GM20431 (cell line): ENCODE results near the gene AJM1.
"Not testable (repeated sequence)": the region's sequence is repeated elsewhere in the genome, so short reads cannot be mapped to it uniquely, and the experiment has no call there.

ENCODE experiments used
- in situ Hi-C: fragments of 300-500 bp; cut with MseI, MboI; formaldehyde crosslinking; loops from one replicate; pipeline ENCODE4 v1.15.0; 2020; ENCODE audit warnings: low sequenced_read_pairs; ENCODE audit not compliant: unreplicated experiment

Gene AJM1

DNA sequence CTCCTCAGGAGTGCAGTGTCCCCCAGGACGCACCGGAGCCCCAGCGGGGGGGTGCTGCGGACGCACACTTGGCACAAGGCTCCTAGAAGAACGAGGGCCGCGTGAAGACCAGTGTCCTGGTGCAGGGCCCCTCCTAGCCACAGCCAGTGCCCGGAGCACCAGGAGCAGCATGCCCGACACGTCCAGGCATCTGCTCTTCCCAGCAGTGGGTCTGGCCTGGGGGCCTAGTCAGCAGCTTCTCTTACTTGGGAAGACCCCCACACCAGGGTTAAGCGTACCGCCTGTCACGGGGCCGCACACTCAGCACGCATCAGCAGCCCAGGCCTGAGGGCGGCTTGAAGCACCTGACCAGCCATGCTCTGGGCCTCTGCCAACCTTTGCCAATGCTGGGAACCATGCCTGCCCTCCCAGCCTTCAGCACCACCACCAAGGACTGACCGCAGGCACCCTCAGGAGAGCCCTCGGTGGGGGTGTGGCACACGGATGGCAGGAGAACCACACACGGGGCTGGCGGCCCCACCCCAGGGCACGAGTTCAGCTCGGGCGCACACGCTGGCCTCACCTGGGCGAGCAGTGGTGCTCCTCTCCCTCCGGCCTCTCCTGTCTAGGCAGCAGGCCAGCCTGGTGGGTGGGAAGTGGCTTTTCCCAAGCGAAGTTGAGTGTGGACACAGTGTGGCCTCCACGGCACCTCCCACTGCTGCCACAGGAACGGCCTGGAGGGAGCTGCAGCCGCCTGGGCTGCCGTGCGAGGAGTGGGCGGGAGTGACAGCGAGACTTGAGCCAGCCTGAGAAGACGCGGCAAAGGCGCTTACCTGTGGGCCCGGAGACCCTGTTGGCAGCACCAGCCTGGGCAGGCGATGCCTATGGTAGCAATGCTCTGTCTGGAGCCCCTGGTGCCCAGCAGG is 12.0 kb upstream of the AJM1 start:
- in situ Hi-C loops, result no loop called here

DNA sequence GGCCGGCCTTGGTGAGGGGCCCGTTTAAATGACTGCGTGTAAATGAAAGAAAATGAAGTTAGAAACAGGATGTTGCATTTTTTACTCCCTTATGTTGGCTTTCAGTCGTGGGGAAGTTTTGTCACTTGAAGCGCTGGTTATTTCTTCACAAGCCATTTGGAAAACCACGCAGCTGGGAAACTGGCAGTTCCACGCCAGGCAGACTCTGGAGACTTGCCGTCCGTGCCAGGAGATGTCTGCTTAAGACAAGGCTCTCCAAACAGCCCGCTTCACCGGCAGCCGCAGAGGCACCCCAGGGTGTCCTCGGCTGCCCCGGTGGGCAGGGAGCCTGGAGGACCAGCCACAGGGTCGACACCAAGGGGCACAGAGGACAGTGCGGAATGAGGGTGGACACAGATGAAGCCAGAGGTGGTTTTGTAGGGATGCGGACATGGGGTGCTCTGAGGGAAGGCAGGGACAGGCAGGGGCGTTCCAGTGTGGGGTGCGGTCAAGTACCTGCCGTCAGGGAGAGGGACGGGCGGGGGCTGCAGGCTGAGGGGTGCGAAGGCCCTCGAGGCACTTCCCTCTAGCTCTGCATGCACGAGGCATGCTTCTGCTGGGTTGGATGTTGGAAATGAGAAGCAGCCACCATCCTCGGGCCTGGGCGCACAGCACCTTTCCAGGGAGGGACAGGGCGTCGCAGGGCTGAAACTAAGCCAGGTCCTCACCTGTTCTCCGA is 11.1 kb upstream of the AJM1 start:
- in situ Hi-C loops, result no loop called here

DNA sequence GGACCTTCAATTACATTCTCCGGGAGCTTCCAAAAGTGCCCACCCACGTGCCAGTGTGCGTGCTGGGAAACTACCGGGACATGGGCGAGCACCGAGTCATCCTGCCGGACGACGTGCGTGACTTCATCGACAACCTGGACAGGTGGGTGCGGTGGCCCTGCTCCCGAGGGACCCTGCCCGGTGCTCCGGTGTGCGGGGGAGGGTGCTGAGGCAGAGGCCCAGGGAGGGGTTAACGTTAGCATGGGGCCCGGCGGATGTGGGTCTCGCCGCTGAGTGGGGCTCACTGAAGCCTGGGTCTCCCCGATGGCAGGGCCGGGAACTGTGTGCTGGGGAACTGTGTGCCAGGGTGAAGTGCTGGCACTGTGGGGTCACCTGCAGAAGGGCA is 10.6 kb upstream of the AJM1 start:
- in situ Hi-C loops, result no loop called here

DNA sequence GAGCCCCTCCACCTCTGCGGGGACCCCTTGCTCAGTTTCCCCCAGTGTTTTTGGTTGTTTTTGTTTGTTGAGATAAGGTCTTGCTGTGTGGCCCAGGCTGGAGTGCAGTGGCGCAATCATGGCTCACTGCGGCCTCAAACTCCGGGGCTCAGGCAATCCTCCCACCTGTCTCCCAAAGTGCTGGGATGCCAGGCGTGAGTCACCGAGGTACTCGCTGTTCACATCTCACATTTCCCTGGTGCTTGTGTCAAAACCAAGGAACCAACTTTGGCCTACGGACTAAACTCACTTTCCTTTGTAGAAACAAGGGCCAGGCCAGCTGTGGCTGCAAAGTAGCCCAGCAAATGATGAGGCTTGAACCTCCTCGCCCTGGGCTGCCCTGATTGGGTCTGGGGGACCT is 9.7 kb upstream of the AJM1 start:
- in situ Hi-C loops, result no loop called here

DNA sequence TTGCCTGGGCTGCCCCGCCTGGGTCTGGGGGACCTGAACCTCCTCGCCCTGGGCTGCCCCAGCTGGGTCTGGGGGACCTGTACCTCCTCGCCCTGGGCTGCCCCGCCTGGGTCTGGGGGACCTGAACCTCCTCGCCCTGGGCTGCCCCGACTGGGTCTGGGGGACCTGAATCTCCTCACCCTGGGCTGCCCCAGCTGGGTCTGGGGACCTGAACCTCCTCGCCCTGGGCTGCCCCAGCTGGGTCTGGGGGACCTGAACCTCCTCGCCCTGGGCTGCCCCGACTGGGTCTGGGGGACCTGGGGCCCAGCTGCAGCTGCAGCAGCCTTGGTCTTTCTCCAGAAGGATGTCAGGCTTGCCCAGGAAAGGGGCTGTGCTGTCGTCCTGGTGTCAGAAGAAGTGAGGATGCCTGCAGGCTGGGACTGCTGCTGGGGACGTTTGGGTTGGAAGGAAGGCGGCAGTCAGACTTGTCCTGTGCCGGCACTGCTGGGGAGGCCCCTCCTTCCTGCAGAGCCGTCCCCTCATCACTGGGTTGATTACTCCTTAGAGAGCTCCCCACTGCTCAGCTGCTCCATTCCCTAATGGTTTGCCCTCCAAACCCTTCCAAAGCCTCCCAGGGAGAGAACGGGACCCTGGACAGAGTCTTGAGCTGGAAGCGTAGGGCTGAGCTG is 8.8 kb upstream of the AJM1 start:
- in situ Hi-C loops, result not testable (repeated sequence)

DNA sequence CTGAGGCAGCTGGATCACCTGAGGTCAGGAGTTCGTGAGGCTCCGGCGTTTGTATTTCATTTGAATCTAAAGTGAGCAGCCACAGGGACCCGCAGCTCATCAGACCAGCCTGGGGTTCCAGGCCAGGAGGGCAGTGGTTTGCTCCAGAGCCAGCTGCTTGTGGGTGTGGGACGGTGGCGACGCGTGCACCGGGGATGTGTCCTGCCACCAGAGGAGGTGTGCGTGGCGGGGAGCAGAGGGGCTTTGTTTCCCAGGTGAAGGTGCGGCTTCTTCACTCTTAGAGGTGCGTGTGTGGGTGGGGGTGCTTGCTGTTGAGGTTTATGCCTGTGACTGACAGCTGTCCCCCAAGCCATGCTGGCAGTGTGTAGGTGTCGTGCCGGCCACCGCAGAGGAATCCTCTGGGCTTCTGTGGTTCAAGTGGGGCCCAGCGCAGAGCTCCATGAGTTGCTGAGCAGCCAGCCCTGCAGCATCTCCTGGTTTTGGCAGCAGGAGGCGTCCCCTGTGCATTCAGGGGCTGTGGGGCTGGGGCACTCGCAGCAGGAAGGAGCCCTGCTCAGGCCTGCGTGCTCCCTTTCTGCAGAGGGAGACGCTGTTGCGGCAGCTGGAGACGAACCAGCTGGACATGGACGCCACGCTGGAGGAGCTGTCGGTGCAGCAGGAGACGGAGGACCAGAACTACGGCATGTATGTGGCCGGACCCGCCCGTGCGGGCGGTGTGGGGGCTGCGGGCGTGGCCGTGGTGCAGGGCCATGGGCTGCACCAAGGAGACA is 6.9 kb upstream of the AJM1 start:
- in situ Hi-C loops, result no loop called here

DNA sequence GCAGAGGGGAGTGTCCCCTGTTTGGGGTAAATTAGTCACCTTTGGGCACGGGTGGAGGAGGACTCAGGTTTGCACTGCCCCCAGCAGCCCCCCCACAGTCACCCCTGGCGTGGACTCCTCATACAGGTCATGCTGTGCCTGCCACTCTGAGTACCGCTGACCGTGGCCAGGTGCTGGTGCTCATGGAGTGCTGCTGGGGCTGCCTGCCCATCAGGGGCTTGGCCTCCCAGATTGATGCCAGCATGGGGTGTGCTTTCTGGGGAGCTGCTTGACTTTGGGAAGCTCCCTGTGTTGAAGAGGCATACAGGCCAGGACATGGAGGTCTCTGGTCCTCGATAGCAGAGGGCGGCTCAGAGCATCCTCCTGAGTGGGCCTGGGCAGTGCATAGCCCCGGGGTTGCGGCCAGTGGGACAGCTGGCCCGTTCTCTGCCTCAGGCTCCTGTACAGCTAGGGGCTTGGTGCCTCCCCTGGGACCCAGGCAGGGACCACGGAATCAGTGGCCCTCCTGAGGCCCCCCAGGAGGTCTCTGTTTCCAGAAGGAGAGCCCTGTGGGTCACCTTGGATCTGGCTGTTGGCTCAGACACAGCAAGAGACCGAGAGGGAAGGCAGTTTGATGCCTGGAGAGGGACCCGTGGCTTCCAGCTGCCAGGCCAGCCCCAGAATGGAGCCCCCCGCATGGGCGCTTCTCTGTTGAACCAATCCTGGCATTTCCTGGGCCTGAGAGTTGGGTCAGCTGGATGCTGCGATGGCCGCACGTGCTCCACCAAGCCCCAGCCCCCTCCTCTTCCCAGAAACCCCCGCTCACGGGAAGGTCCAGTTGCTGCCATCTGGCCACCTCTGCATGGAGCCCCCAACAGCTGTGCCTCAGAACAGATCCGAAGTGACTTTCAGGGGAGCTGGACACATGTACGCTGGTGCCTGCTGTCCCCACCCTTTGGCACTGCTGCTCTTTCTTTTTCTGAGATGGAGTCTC is 6.1 kb upstream of the AJM1 start:
- in situ Hi-C loops, result no loop called here

DNA sequence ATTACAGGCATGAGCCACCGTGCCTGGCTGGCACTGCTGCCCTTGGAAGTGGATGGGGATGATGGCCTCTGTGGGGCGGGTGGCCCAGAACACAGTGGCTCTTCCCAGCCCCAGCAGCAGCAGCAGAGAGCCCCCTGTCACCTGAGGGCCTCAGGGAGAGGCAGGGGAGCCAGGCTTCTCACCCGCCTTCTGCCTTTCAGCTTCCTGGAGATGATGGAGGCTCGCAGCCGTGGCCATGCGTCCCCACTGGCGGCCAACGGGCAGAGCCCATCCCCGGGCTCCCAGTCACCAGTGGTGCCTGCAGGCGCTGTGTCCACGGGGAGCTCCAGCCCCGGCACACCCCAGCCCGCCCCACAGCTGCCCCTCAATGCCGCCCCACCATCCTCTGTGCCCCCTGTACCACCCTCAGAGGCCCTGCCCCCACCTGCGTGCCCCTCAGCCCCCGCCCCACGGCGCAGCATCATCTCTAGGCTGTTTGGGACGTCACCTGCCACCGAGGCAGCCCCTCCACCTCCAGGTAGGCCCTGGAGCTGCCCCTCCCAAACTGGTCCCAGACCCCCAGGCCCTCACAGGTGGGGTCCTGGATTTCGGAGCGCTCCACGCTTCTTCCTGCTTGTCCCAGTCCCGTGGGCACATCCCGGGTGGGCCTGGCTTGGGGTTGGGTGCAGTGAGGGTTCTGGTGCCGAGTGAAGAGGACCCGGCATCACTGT is 5.0 kb upstream of the AJM1 start:
- in situ Hi-C loops, result no loop called here

DNA sequence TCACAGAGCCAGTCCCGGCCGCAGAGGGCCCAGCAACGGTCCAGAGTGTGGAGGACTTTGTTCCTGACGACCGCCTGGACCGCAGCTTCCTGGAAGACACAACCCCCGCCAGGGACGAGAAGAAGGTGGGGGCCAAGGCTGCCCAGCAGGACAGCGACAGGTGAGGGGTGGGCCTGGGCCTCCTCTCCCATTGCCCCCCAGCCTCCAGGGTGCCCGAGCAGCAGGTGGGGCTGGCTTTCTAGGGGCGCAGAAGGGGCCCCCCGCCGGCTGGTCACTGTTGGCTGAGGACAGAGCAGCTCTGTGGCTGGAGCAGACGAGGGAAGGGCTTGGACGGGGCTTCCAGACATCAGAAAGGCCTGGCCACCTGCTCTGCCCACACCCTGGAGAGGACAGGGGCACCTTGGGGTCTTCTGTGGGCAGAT is 4.4 kb upstream of the AJM1 start:
- in situ Hi-C loops, result not testable (repeated sequence)

DNA sequence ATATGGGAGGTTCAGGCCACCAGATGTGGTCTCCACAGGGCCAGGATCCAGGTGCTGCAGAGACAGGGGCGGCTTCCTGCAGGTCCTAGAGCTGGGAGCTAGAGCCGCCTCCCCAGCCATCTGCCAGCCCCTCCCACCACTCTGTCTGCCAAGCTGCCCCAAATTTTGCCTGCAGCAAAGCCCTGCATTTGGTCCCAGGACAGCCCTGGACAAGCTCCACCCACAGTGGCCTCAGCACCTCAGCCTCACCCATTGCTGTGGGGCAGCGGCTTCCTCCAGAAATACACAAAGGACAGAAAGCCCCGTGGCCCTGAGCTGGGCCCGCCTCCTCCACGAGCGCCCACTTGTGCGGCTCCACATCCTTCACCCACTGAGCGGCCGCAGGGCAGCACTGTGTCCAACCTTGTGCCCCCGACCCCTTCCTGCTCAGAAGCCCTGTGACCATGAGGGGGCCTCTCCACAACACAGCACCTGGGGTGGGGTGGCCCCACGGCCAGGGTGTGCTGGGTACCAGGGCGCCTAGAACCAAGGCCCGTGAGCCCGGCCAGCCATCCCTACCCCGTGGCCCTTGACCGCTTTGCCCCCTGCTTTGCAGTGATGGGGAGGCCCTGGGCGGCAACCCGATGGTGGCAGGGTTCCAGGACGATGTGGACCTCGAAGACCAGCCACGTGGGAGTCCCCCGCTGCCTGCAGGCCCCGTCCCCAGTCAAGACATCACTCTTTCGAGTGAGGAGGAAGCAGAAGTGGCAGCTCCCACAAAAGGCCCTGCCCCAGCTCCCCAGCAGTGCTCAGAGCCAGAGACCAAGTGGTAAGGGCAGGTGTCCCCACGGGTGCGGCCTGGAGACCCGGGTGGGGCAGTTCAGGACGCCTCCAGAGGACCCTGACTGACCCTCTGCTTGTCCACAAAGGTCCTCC is 3.7 kb upstream of the AJM1 start:
- in situ Hi-C loops, result no loop called here

DNA sequence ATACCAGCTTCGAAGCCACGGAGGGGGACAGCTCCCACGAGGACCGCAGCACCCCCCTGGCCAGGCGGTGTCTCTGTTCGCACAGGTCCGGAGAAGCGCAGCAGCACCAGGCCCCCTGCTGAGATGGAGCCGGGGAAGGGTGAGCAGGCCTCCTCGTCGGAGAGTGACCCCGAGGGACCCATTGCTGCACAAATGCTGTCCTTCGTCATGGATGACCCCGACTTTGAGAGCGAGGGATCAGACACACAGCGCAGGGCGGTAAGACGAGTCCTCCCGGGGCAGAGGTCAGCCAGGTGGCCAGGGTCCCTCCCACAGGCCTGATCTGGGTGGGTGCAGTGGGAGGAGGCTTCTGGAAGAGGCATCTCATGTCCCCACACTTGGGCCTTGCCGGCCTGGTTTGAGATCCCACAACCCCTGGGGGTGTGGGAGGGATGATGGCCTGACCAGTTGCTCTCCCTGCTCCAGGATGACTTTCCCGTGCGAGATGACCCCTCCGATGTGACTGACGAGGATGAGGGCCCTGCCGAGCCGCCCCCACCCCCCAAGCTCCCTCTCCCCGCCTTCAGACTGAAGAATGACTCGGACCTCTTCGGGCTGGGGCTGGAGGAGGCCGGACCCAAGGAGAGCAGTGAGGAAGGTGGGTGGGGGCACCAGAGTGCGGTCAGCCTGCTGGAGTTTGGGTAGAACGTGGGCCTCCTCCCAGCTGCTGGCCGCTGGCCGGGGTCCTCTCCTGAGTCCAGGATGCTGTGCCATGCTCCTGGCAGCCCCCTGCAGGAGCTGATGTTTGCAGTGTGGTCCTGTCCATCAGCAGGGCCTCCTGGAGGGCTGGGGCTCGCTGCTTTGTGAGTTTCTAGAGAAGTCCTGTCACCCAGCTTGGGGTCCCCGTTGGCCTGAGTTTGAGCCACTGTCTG is 2.8 kb upstream of the AJM1 start:
- in situ Hi-C loops, result no loop called here

DNA sequence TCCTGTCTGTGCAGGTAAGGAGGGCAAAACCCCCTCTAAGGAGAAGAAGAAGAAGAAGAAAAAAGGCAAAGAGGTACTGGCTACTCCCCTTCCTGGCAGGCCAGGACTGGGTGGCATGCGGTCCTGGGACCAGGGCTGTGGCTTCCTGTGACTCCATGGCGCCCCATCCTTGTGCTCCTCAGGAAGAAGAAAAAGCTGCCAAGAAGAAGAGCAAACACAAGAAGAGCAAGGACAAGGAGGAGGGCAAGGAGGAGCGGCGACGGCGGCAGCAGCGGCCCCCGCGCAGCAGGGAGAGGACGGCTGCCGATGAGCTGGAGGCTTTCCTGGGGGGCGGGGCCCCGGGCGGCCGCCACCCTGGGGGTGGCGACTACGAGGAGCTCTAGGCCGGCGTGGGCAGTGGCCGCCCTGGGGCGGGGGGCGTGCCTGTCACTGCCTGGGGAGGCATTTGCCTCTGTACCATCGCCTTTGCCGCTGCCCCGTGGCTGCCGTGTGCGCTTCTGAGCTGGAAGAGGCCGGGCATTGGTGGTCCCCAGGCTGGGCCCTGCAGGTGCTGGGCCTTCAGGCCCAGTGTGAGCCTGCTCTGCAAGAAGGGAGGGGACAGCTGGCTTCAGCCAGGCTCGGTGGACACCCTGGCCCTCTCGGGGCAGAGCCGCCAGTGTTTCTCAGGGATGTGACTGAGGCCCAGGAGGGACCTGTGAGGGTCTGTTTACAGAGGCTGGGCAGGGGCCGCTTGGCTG is 2.0 kb upstream of the AJM1 start:
- in situ Hi-C loops, result no loop called here

DNA sequence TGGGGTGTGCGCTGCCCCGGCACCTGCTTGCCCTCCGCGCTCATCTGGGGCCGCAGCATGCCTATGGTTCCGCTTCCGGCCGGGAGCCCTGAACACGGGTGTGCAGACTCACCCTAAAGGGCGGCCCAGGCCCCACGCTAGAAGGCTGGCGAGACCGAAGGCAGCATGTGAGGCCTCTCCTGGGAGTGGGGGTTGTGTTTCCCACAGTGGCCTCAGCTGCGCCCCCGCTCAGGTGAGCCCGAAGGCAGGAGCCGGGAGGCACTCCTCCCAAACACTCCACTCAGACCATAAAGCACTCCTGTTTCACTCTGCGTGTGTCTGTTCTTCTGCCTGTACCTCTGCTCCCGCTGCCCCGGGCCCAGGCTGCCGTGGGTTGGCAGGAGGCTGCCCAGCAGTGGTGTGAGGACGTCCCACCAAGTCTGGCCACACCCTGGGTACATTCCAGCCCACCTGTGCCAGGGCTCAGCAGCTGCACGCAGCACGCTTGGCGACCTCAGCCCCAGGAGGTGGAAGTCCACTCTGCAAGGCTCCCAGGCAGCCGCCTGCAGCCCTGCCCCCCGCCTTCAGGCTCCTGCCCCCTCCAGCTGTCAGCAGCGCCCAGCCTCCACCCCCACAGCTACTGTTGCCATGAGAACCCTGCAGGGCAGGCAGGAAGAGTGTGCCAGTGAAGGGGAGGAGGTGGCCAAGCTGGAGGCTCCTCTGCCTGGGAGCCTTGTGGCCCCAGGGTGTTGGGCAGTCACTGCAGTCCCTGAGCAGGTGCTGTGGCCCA is 1.2 kb upstream of the AJM1 start:
- in situ Hi-C loops, result no loop called here

DNA sequence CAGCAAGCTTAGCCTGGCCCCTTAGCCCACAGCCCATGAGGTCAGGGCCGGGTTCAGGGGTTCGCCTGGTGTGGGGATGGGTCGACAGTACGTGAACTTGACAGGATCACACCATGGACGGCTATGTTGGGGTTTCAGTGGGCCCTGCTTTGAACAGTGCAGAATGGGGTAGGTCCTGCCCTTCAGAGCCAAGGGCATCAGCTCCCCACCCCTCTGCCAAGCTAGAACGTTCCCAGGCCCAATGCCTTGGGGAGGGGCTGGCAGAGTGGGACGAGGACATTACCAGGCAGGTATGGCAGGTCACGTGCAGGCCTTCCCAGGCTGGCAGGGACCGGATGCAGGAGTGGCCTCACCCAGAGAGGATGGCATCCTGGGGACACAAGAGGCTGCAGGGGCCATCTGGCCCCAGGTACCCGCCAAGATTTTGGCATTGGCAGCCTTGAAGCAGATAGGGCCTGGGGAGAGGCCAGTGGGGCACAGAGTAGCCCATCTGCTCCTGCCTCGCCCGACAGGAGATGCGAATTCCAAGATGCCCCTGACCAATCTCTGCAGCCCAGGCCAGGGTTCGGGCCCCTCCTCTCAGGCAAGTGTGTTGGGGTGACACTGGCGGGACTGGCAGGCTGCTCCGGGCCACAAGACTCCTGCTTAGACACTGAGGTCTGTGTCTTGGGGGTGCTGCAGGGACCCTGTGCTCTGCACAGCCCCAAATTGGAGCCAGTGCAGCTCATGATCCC is 465 bp upstream of the AJM1 start:
- in situ Hi-C loops, result not testable (repeated sequence)
